Measurements from ENCODE around the gene NAALAD2. TPM values are rescaled to one million over a fixed set of nuclear protein-coding genes. Genes with fewer than 3 reads are reported as not detected.
"Not testable (repeated sequence)": the region's sequence is repeated elsewhere in the genome, so short reads cannot be mapped to it uniquely, and the experiment has no call there.

NAALAD2 gene
- total RNA-seq: not detected

GRCh38 chr11:90134478-90135003 lies at the start of gene NAALAD2:
Gene NAALAD2, plus strand, starts transcription at chr11:90134663. Its CDS starts 96 bp downstream, at chr11:90134759.
- intact Hi-C loops (cut with DNase I): no loop called here
- TF ChIP-seq CTCF (IDR thresholded peaks at IDR 0.05): no peak
- no peak for DNase-seq (ENCODE audit: low spot score in 2 of 2)
- H3K27ac ChIP-seq: no peak within 1 kb of the TSS
- no peaks in the 10 kb centered on the region for H3K4me1 ChIP-seq
- H3K4me3 ChIP-seq: peak within 1 kb of the TSS; percentile 64
- H3K27me3 ChIP-seq: no peaks in the 10 kb centered on the region
- no peaks in the 10 kb centered on the region for H3K9me3 ChIP-seq
- H3K36me3 ChIP-seq: no peaks in the 10 kb centered on the region

GRCh38 chr11:90085650-90086049 lies 48.8 kb upstream of the NAALAD2 start, which contains the start of gene UBTFL1:
Gene UBTFL1, plus strand, starts transcription at chr11:90085950. Its CDS starts 0 bp downstream, at chr11:90085950.
- DNase-seq (ENCODE audit: low spot score in 2 of 2); H3K27ac ChIP-seq; intact Hi-C loops (cut with DNase I): not testable (repeated sequence)

GRCh38 chr11:90088731-90089130 lies 45.7 kb upstream of the NAALAD2 start:
- intact Hi-C loops (cut with DNase I); DNase-seq (ENCODE audit: low spot score in 2 of 2): not testable (repeated sequence)

More at GRCh38 chr11:90085650-90086049, 48.8 kb upstream of the NAALAD2 start, which contains the start of gene UBTFL1:
- H3K4me1 ChIP-seq, H3K9me3 ChIP-seq, H3K27me3 ChIP-seq, H3K36me3 ChIP-seq, H3K4me3 ChIP-seq: not testable (repeated sequence)

GRCh38 chr11:90095230-90095924 lies 39.1 kb upstream of the NAALAD2 start:
- DNase-seq (ENCODE audit: low spot score in 2 of 2); H3K27me3 ChIP-seq; H3K4me1 ChIP-seq; intact Hi-C loops (cut with DNase I); H3K4me3 ChIP-seq; H3K9me3 ChIP-seq; H3K27ac ChIP-seq; H3K36me3 ChIP-seq: not testable (repeated sequence)

More at GRCh38 chr11:90088731-90089130, 45.7 kb upstream of the NAALAD2 start:
- not testable (repeated sequence) for H3K4me1 ChIP-seq, H3K27ac ChIP-seq, H3K36me3 ChIP-seq, H3K9me3 ChIP-seq, H3K27me3 ChIP-seq, H3K4me3 ChIP-seq

GRCh38 chr11:90098261-90098660 lies 36.2 kb upstream of the NAALAD2 start:
- H3K36me3 ChIP-seq; H3K4me1 ChIP-seq; H3K27me3 ChIP-seq; DNase-seq (ENCODE audit: low spot score in 2 of 2); H3K27ac ChIP-seq; H3K9me3 ChIP-seq; H3K4me3 ChIP-seq; intact Hi-C loops (cut with DNase I): not testable (repeated sequence)

GRCh38 chr11:90100431-90100830 lies 34.0 kb upstream of the NAALAD2 start:
- Histone ChIP-seq H3K9me3 (no peaks in the 10 kb centered on the region), H3K4me1 (no peaks in the 10 kb centered on the region), H3K4me3 (no peak overlapping the region), H3K27ac (no peak overlapping the region), H3K27me3 (no peaks in the 10 kb centered on the region), H3K36me3 (no peaks in the 10 kb centered on the region)
- no peak for TF ChIP-seq CTCF (IDR thresholded peaks at IDR 0.05)
- no peak for DNase-seq (ENCODE audit: low spot score in 2 of 2)
- intact Hi-C loops (cut with DNase I): no loop called here

GRCh38 chr11:90113541-90113940 lies 20.9 kb upstream of the NAALAD2 start:
- intact Hi-C loops (cut with DNase I): no loop called here
- H3K36me3 ChIP-seq: no peaks in the 10 kb centered on the region
- no peaks in the 10 kb centered on the region for H3K9me3 ChIP-seq
- no peak for TF ChIP-seq CTCF (IDR thresholded peaks at IDR 0.05)
- no peaks in the 10 kb centered on the region for H3K27me3 ChIP-seq
- no peaks in the 10 kb centered on the region for H3K4me1 ChIP-seq
- H3K4me3 ChIP-seq: no peak overlapping the region
- H3K27ac ChIP-seq: no peak overlapping the region
- DNase-seq (ENCODE audit: low spot score in 2 of 2): no peak

All from ascending aorta (tissue), 2 donors.